Ovary (tissue), 3 donors: ENCODE data around the gene TRPC4.

Experiments
- CTCF ChIP-seq, 3 donors: fragments of 450-650 bp in 2 of 3; fragments of 200-600 bp in 1 of 3; IDR thresholded peaks; one replicate each; pipeline versions ENCODE4 v1.5.1 to v1.8.0; 2016 to 2022; ENCODE audit warnings: antibody characterized with exemption in 3 of 3, mild to moderate bottlenecking in 1 of 3
- POLR2A ChIP-seq: fragments of 450-650 bp; IDR thresholded peaks from one replicate; pipeline ENCODE4 v1.6.1; 2017; ENCODE audit warnings: antibody characterized with exemption, mild to moderate bottlenecking, moderate library complexity
- donor health status: DM: no; HTN: no; CAD: no.

- TF ChIP-seq POLR2A: no peak
- no peak for TF ChIP-seq CTCF (IDR thresholded peaks at IDR 0.05)
Observed at GRCh38 chr13:37682496-37682895, 187.1 kb downstream of the TRPC4 start.
